Activated T-helper 1 cell treated with anti-CD3 and anti-CD28 coated beads, Interleukin-12 subunit alpha, Interleukin-12 subunit beta, Interleukin-2, Interleukin-4 antibody, amounts not matched to agents 30 ng/mL and 10 ng/mL and 1 ng/mL, durations not matched to agents 14 hours and 24 hours and 36 hours (primary cell): ENCODE results near the gene LSP1. TPM values are rescaled to one million over a fixed set of nuclear protein-coding genes. Genes with fewer than 3 reads are reported as not detected.
A peak's percentile ranks its signal among the peaks of the same experiment; 100 is the strongest.

Source experiments
- DNase-seq: peaks from one replicate; pipeline ENCODE4 v3.0.0; 2021; ENCODE audit warnings: low spot score
- H3K27ac Mint-ChIP-seq: one replicate; pipeline ENCODE4 v1.8.0; 2021; ENCODE audit warnings: mild to moderate bottlenecking, mixed read lengths
- H3K27me3 Mint-ChIP-seq: one replicate; pipeline ENCODE4 v1.8.0; 2022; ENCODE audit warnings: mild to moderate bottlenecking, moderate library complexity, mixed read lengths; ENCODE audit not compliant: insufficient read depth
- H3K36me3 Mint-ChIP-seq: one replicate; pipeline ENCODE4 v1.8.0; 2021; ENCODE audit warnings: low read depth, mixed read lengths
- H3K4me1 Mint-ChIP-seq: one replicate; pipeline ENCODE4 v1.8.0; 2021; ENCODE audit warnings: low read depth, mixed read lengths
- H3K4me3 Mint-ChIP-seq: one replicate; pipeline ENCODE4 v1.8.0; 2021; ENCODE audit warnings: mild to moderate bottlenecking, moderate library complexity, mixed read lengths
- H3K9me3 Mint-ChIP-seq: one replicate; pipeline ENCODE4 v1.8.0; 2021; ENCODE audit warnings: mixed read lengths
- intact Hi-C: fragments of 100-400 bp; cut with micrococcal nuclease; formaldehyde crosslinking; loops from one replicate; pipeline ENCODE4 v1.15.1; 2024
- total RNA-seq: library from RNA; stranded (reverse); gene quantifications from 2 replicates; pipeline ENCODE4 v1.2.3, GENCODE V29; 2022

The LSP1 gene
- total RNA-seq, 1 donor from 2014 or later, result 262 TPM

GRCh38 chr11:1836011-1836945 is 16.6 kb upstream of the LSP1 start:
- Mint-ChIP-seq H3K4me1 (no peaks in the 10 kb centered on the region), H3K9me3 (no peaks in the 10 kb centered on the region), H3K27me3 (peaks cover 2% of the 10 kb centered on the region), H3K27ac (no peak overlapping the region), H3K36me3 (no peaks in the 10 kb centered on the region), H3K4me3 (no peak overlapping the region)
- intact Hi-C loops, result no loop called here
- no peak for DNase-seq

- H3K4me1 Mint-ChIP-seq, result no peaks in the 10 kb centered on the region
- no peak overlapping the region for H3K4me3 Mint-ChIP-seq
- no peak overlapping the region for H3K27ac Mint-ChIP-seq
- intact Hi-C loops, result loop anchor here (1.0 to 2.0 kb wide), 5 partner anchors 15 to 314 kb away; partner anchors contain the start of gene LSP1
- no peaks in the 10 kb centered on the region for H3K36me3 Mint-ChIP-seq
- peak; percentile 61 for DNase-seq
- H3K9me3 Mint-ChIP-seq, result no peaks in the 10 kb centered on the region
- H3K27me3 Mint-ChIP-seq, result peaks cover 2% of the 10 kb centered on the region
Measured at GRCh38 chr11:1837171-1838076, 15.5 kb upstream of the LSP1 start.

- Mint-ChIP-seq H3K27ac (no peak overlapping the region), H3K9me3 (no peaks in the 10 kb centered on the region), H3K4me3 (no peak overlapping the region), H3K27me3 (peaks cover 2% of the 10 kb centered on the region), H3K36me3 (no peaks in the 10 kb centered on the region), H3K4me1 (peaks cover under 1% of the 10 kb centered on the region)
- DNase-seq, result no peak
- intact Hi-C loops, result loop anchor here (1.0 to 2.0 kb wide), 2 partner anchors 15 to 80 kb away; partner anchors contain the start of gene LSP1
Measured at GRCh38 chr11:1838077-1838425, 14.8 kb upstream of the LSP1 start.

GRCh38 chr11:1838426-1839144 is 14.3 kb upstream of the LSP1 start, which contains the start of gene TNNI2:
TNNI2 (plus strand) TSS chr11:1838981; CDS start chr11:1839697, 716 bp downstream.
- intact Hi-C loops, result loop anchor here (1.0 to 2.0 kb wide), 2 partner anchors 14 to 80 kb away; partner anchors contain the start of gene LSP1
- Mint-ChIP-seq H3K36me3 (no peaks in the 10 kb centered on the region), H3K4me3 (no peak within 1 kb of the TSS), H3K27me3 (peaks cover 2% of the 10 kb centered on the region), H3K27ac (no peak within 1 kb of the TSS), H3K9me3 (no peaks in the 10 kb centered on the region), H3K4me1 (peaks cover 5% of the 10 kb centered on the region)
- DNase-seq, result no peak

- DNase-seq, result no peak
- H3K27ac Mint-ChIP-seq, result no peak overlapping the region
- H3K9me3 Mint-ChIP-seq, result no peaks in the 10 kb centered on the region
- intact Hi-C loops, result loop anchor here (2.0 kb wide), 1 partner anchor 13 kb away; the partner anchor contains the start of gene LSP1
- no peaks in the 10 kb centered on the region for H3K27me3 Mint-ChIP-seq
- no peak overlapping the region for H3K4me3 Mint-ChIP-seq
- H3K36me3 Mint-ChIP-seq, result no peaks in the 10 kb centered on the region
- peaks cover 12% of the 10 kb centered on the region for H3K4me1 Mint-ChIP-seq
Measured at GRCh38 chr11:1839204-1839923, 13.5 kb upstream of the LSP1 start.

GRCh38 chr11:1839924-1840779 is 12.7 kb upstream of the LSP1 start:
- H3K9me3 Mint-ChIP-seq, result no peaks in the 10 kb centered on the region
- no peak overlapping the region for H3K4me3 Mint-ChIP-seq
- H3K27ac Mint-ChIP-seq, result no peak overlapping the region
- H3K27me3 Mint-ChIP-seq, result no peaks in the 10 kb centered on the region
- no peak for DNase-seq
- H3K36me3 Mint-ChIP-seq, result no peaks in the 10 kb centered on the region
- intact Hi-C loops, result loop anchor here (2.0 kb wide), 1 partner anchor 13 kb away; the partner anchor contains the start of gene LSP1
- H3K4me1 Mint-ChIP-seq, result peaks cover 19% of the 10 kb centered on the region

- Mint-ChIP-seq H3K4me3 (no peak overlapping the region), H3K27me3 (no peaks in the 10 kb centered on the region), H3K36me3 (no peaks in the 10 kb centered on the region), H3K9me3 (no peaks in the 10 kb centered on the region), H3K4me1 (peaks cover 25% of the 10 kb centered on the region), H3K27ac (no peak overlapping the region)
- DNase-seq, result no peak
- intact Hi-C loops, result no loop called here
Measured at GRCh38 chr11:1840780-1841480, 12.0 kb upstream of the LSP1 start.

- Mint-ChIP-seq H3K4me3 (no peak overlapping the region), H3K9me3 (no peaks in the 10 kb centered on the region), H3K4me1 (peaks cover 28% of the 10 kb centered on the region), H3K36me3 (no peaks in the 10 kb centered on the region), H3K27ac (no peak overlapping the region), H3K27me3 (no peaks in the 10 kb centered on the region)
- DNase-seq, result no peak
- intact Hi-C loops, result no loop called here
Measured at GRCh38 chr11:1841511-1842148, 11.3 kb upstream of the LSP1 start.

GRCh38 chr11:1842149-1843097 is 10.5 kb upstream of the LSP1 start:
- H3K36me3 Mint-ChIP-seq, result no peaks in the 10 kb centered on the region
- intact Hi-C loops, result no loop called here
- no peak for DNase-seq
- no peaks in the 10 kb centered on the region for H3K27me3 Mint-ChIP-seq
- H3K4me3 Mint-ChIP-seq, result no peak overlapping the region
- no peak overlapping the region for H3K27ac Mint-ChIP-seq
- no peaks in the 10 kb centered on the region for H3K9me3 Mint-ChIP-seq
- peaks cover 34% of the 10 kb centered on the region for H3K4me1 Mint-ChIP-seq

- Mint-ChIP-seq H3K4me3 (no peak overlapping the region), H3K36me3 (no peaks in the 10 kb centered on the region), H3K9me3 (no peaks in the 10 kb centered on the region), H3K27me3 (peaks cover 2% of the 10 kb centered on the region), H3K4me1 (peaks cover 36% of the 10 kb centered on the region), H3K27ac (peak overlapping the region; percentile 35)
- DNase-seq, result no peak
- intact Hi-C loops, result no loop called here
Measured at GRCh38 chr11:1843098-1843473, 9.8 kb upstream of the LSP1 start.
